GM23338 (cell line): Measurements from ENCODE around the gene ARHGEF17. TPM values are rescaled to one million over a fixed set of nuclear protein-coding genes. Genes with fewer than 3 reads are reported as not detected.

ENCODE experiments used
- ATAC-seq: fragments of 200-7000 bp; cut with Tn5 transposase; 3 replicates; pipeline ENCODE4 v1.9.1; 2020
- DNase-seq: peaks from one replicate; pipeline ENCODE4 v3.0.0-alpha.2; 2015; ENCODE audit warnings: low spot score
- H2AFZ ChIP-seq: fragments of 200-600 bp; sonication (generic); 2 replicates; pipeline ENCODE4 v1.8.0; 2016; ENCODE audit warnings: antibody characterized with exemption, mild to moderate bottlenecking, moderate library complexity
- H3F3A ChIP-seq: fragments of 200-600 bp; sonication (generic); replicated peaks from 2 replicates; pipeline ENCODE4 v1.8.0; 2017; ENCODE audit warnings: antibody characterized with exemption, mixed run types, low read depth
- H3K27ac ChIP-seq: fragments of 200-600 bp; sonication (generic); 2 replicates; pipeline ENCODE4 v1.6.1; 2016; ENCODE audit warnings: low read depth
- H3K27me3 ChIP-seq: fragments of 200-600 bp; sonication (generic); 2 replicates; pipeline ENCODE4 v1.8.0; 2016; ENCODE audit warnings: mild to moderate bottlenecking, mixed run types, moderate library complexity; ENCODE audit not compliant: insufficient read depth
- H3K36me3 ChIP-seq: fragments of 200-600 bp; sonication (generic); 2 replicates; pipeline ENCODE4 v1.8.0; 2016; ENCODE audit warnings: mild to moderate bottlenecking; ENCODE audit not compliant: insufficient read depth
- H3K4me1 ChIP-seq: fragments of 200-600 bp; sonication (generic); 2 replicates; pipeline ENCODE4 v1.8.0; 2016; ENCODE audit warnings: mild to moderate bottlenecking, moderate library complexity; ENCODE audit not compliant: insufficient read depth
- H3K4me2 ChIP-seq: fragments of 200-600 bp; sonication (generic); 2 replicates; pipeline ENCODE4 v1.7.1; 2017; ENCODE audit warnings: mixed run types
- H3K4me3 ChIP-seq: fragments of 200-600 bp; sonication (generic); 2 replicates; pipeline ENCODE4 v1.6.1; 2016; ENCODE audit warnings: mixed run types
- H3K79me2 ChIP-seq: fragments of 200-600 bp; sonication (generic); replicated peaks from 2 replicates; pipeline ENCODE4 v1.8.0; 2017; ENCODE audit warnings: mild to moderate bottlenecking; ENCODE audit not compliant: insufficient read depth
- H3K9me2 ChIP-seq: fragments of 200-600 bp; sonication (generic); 2 replicates; pipeline ENCODE4 v1.8.0; 2017; ENCODE audit not compliant: insufficient read depth
- H4K20me1 ChIP-seq: fragments of 200-600 bp; sonication (generic); replicated peaks from 2 replicates; pipeline ENCODE4 v1.8.0; 2017; ENCODE audit warnings: mild to moderate bottlenecking; ENCODE audit not compliant: insufficient read depth
- H3K27ac Mint-ChIP-seq: 2 replicates; pipeline ENCODE4 v1.8.0; 2020; ENCODE audit warnings: inconsistent platforms, mild to moderate bottlenecking, moderate library complexity, mixed read lengths
- H3K27me3 Mint-ChIP-seq: 3 replicates; pipeline ENCODE4 v1.8.0; 2022; ENCODE audit warnings: low read depth, mild to moderate bottlenecking, moderate library complexity, mixed read lengths, inconsistent platforms; ENCODE audit not compliant: insufficient read depth, poor library complexity
- H3K36me3 Mint-ChIP-seq: 3 replicates; pipeline ENCODE4 v1.8.0; 2021; ENCODE audit warnings: low read depth, mild to moderate bottlenecking, inconsistent platforms, moderate library complexity, mixed read lengths
- H3K4me1 Mint-ChIP-seq: 3 replicates; pipeline ENCODE4 v1.8.0; 2020; ENCODE audit warnings: mild to moderate bottlenecking, inconsistent platforms, mixed read lengths
- H3K4me3 Mint-ChIP-seq: 3 replicates; pipeline ENCODE4 v1.8.0; 2021; ENCODE audit warnings: moderate library complexity, mild to moderate bottlenecking, inconsistent platforms, mixed read lengths
- H3K9me3 Mint-ChIP-seq: 3 replicates; pipeline ENCODE4 v1.8.0; 2020; ENCODE audit warnings: moderate library complexity, mild to moderate bottlenecking, inconsistent platforms, mixed read lengths
- EZH2 ChIP-seq: fragments of 200-600 bp; sonication (generic); IDR thresholded peaks from one replicate; pipeline ENCODE4 v1.8.0; 2017; ENCODE audit warnings: antibody characterized with exemption, mild to moderate bottlenecking, low read depth; ENCODE audit not compliant: unreplicated experiment
- EZH2phosphoT487 ChIP-seq: fragments of 200-600 bp; sonication (generic); IDR thresholded peaks from one replicate; pipeline ENCODE4 v1.8.1; 2018; ENCODE audit warnings: antibody characterized with exemption; ENCODE audit not compliant: unreplicated experiment
- JUNB ChIP-seq: IDR thresholded peaks from one replicate; pipeline ENCODE4 v1.6.1; 2016; ENCODE audit warnings: antibody characterized with exemption; ENCODE audit not compliant: unreplicated experiment
- NANOG ChIP-seq: IDR thresholded peaks from 2 replicates; pipeline ENCODE4 v1.6.1; 2016; ENCODE audit warnings: antibody characterized with exemption, borderline replicate concordance
- POLR2AphosphoS5 ChIP-seq: IDR thresholded peaks from 2 replicates; pipeline ENCODE4 v1.6.1; 2016; ENCODE audit warnings: antibody characterized with exemption, low read depth
- STAT1 ChIP-seq: IDR thresholded peaks from one replicate; pipeline ENCODE4 v1.6.1; 2016; ENCODE audit warnings: antibody characterized with exemption; ENCODE audit not compliant: unreplicated experiment
- ZNF114 ChIP-seq: fragments of 250-450 bp; sonication (Bioruptor Pico); IDR thresholded peaks from 2 replicates; pipeline ENCODE4 v1.5.0; 2020; ENCODE audit warnings: mild to moderate bottlenecking, moderate library complexity
- ZNF331 ChIP-seq: fragments of 250-450 bp; sonication (Bioruptor Pico); IDR thresholded peaks from 2 replicates; pipeline ENCODE4 v1.5.0; 2020; ENCODE audit warnings: low read depth, mild to moderate bottlenecking, moderate library complexity
- polyA plus RNA-seq: library from polyadenylated mRNA; unstranded; fragments of >200 nt; fragmentation: Nextera tagmentation; extraction: Ambion mirVana; gene quantifications from 2 replicates; pipeline ENCODE4 v1.2.1, GENCODE V29; 2016
- total RNA-seq: library from RNA; depleted of rRNA; stranded (reverse); fragments of >200 nt; shearing (Covaris generic); gene quantifications from 2 replicates; pipeline ENCODE4 v1.2.3, GENCODE V29; 2014
- TF ChIP-seq, protein P1 (sequence below): IDR thresholded peaks from 2 replicates; pipeline ENCODE4 v1.6.1; 2016; ENCODE audit warnings: antibody characterized with exemption
- TF ChIP-seq, protein P2 (sequence below): IDR thresholded peaks from one replicate; pipeline ENCODE4 v1.6.1; 2018; ENCODE audit warnings: antibody characterized with exemption; ENCODE audit not compliant: unreplicated experiment

ARHGEF17 gene
- total and polyA plus RNA-seq, 2 experiments from 2014 or later, result 2.9 to 15.0 TPM

DNA sequence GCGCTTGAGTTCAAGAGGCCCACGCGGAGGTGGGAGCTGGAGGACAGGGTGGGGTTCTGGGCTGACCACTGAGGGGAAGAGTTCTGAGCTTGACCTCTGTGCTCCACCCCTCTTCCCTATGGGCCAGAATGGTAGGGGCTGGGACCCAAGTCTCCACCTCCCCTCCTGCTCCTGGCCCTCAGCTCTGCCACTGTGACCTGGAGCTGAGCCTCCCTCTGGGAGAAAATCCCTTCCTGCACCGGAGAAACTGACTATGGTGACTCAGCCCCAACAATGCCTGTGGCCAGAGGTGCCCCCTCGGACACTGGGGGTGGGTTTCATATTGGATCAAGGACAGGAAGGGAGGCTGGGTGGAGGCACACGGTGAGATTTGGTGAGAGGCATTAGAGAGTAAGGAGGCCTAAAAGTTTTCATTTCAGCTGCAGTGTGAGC lies 91.1 kb downstream of the ARHGEF17 start (continued):
- TF ChIP-seq, protein P1, sequence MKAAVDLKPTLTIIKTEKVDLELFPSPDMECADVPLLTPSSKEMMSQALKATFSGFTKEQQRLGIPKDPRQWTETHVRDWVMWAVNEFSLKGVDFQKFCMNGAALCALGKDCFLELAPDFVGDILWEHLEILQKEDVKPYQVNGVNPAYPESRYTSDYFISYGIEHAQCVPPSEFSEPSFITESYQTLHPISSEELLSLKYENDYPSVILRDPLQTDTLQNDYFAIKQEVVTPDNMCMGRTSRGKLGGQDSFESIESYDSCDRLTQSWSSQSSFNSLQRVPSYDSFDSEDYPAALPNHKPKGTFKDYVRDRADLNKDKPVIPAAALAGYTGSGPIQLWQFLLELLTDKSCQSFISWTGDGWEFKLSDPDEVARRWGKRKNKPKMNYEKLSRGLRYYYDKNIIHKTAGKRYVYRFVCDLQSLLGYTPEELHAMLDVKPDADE, result no peak
- no peak for TF ChIP-seq EZH2
- no peak for TF ChIP-seq EZH2phosphoT487
- no peak for TF ChIP-seq NANOG

DNA sequence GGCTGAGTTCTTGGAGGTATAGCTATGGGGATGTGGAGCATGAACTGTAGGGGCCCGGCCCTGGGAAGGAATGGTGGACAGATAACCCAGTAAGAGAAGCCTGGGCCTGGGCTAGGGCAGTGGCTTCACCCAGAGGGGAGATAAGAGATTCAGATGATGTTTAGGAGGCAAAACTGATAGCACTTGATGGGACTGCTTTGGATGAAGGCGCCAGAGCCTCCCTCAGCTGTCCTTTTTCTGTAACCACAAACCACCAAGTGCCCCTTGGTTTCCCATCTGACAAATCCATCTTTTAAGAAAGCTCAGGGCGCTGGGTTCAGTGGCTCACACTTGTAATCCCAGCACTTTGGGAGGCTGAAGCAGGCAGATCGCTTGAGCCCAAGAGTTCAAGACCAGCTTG lies 91.6 kb downstream of the ARHGEF17 start:
- H3K9me3 Mint-ChIP-seq, result no peaks in the 10 kb centered on the region; the same call in 2 of the 3 replicates
- no peaks in the 10 kb centered on the region for H3K79me2 ChIP-seq
- H3K4me3 ChIP-seq, result no peak overlapping the region
- H3K36me3 Mint-ChIP-seq, result no peaks in the 10 kb centered on the region
- 0 out of 2 replicates have a peak, but pooled peaks cover 2% of the 10 kb centered on the region for H3F3A ChIP-seq
- peaks cover 2% of the 10 kb centered on the region for H3K27me3 Mint-ChIP-seq
- H3K4me2 ChIP-seq, result no peak overlapping the region
- DNase-seq, result no peak
- no peak for ATAC-seq
- no peak for TF ChIP-seq EZH2
- TF ChIP-seq NANOG, result no peak
- TF ChIP-seq POLR2AphosphoS5, result no peak
- TF ChIP-seq JUNB, result no peak
- no peak for TF ChIP-seq ZNF331
- TF ChIP-seq, protein P2, sequence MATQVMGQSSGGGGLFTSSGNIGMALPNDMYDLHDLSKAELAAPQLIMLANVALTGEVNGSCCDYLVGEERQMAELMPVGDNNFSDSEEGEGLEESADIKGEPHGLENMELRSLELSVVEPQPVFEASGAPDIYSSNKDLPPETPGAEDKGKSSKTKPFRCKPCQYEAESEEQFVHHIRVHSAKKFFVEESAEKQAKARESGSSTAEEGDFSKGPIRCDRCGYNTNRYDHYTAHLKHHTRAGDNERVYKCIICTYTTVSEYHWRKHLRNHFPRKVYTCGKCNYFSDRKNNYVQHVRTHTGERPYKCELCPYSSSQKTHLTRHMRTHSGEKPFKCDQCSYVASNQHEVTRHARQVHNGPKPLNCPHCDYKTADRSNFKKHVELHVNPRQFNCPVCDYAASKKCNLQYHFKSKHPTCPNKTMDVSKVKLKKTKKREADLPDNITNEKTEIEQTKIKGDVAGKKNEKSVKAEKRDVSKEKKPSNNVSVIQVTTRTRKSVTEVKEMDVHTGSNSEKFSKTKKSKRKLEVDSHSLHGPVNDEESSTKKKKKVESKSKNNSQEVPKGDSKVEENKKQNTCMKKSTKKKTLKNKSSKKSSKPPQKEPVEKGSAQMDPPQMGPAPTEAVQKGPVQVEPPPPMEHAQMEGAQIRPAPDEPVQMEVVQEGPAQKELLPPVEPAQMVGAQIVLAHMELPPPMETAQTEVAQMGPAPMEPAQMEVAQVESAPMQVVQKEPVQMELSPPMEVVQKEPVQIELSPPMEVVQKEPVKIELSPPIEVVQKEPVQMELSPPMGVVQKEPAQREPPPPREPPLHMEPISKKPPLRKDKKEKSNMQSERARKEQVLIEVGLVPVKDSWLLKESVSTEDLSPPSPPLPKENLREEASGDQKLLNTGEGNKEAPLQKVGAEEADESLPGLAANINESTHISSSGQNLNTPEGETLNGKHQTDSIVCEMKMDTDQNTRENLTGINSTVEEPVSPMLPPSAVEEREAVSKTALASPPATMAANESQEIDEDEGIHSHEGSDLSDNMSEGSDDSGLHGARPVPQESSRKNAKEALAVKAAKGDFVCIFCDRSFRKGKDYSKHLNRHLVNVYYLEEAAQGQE, result no peak
- no peak for TF ChIP-seq ZNF114 (CRISPR knock-in tag)
- no peak for TF ChIP-seq STAT1
- TF ChIP-seq, protein P1, result no peak
- H2AFZ ChIP-seq, result no peak overlapping the region
- H3K4me1 Mint-ChIP-seq, result peaks cover 5% of the 10 kb centered on the region
- no peaks in the 10 kb centered on the region for H3K9me2 ChIP-seq
- no peaks in the 10 kb centered on the region for H3K36me3 ChIP-seq
- no peaks in the 10 kb centered on the region for H3K27me3 ChIP-seq
- H3K4me3 Mint-ChIP-seq, result no peak overlapping the region
- no peak overlapping the region for H3K27ac Mint-ChIP-seq
- no peaks in the 10 kb centered on the region; the same call in 1 of the 2 replicates for H4K20me1 ChIP-seq
- H3K4me1 ChIP-seq, result no peaks in the 10 kb centered on the region
- H3K27ac ChIP-seq, result no peak overlapping the region
